ENCODE measurements around the gene PRICKLE1. TPM values are rescaled to one million over a fixed set of nuclear protein-coding genes. Genes with fewer than 3 reads are reported as not detected.

PRICKLE1 gene
- total and polyA plus RNA-seq, 2 donors (not counting 3 experiments of a cell fraction or from before 2014, with no cell fraction given) = 34.3 to 86.0 TPM

GRCh38 chr12:42560977-42561376 lies 28.6 kb downstream of the PRICKLE1 start:
- POLR2A ChIA-PET = no interaction called here
- Histone ChIP-seq H3K9me1 (replicated peaks; ENCODE audit: control insufficient read depth, extremely low read depth, insufficient read depth, low read length) (no peaks in the 10 kb centered on the region), H3K9me3 (replicated peaks; ENCODE audit: control insufficient read depth, insufficient read depth, low read length) (no peaks in the 10 kb centered on the region), H3K36me3 (ENCODE audit: control insufficient read depth in 2 of 2, extremely low read depth in 1 of 2, insufficient read depth in 2 of 2, low read length in 2 of 2) (peaks cover 1 to 6% of the 10 kb centered on the region in 2 experiments), H2AFZ (ENCODE audit: low read depth, low read length) (no peak overlapping the region), H3K27ac (ENCODE audit: insufficient read depth, low read depth, low read length) (no peak overlapping the region), H3K9ac (replicated peaks; ENCODE audit: extremely low read depth, insufficient read depth, low read length) (no peak overlapping the region), H3K4me2 (ENCODE audit: insufficient read depth, low read length) (no peak overlapping the region), H4K20me1 (replicated peaks; ENCODE audit: control insufficient read depth, extremely low read depth, insufficient read depth, low read length) (peaks cover 4% of the 10 kb centered on the region), H3K4me1 (ENCODE audit: control insufficient read depth, extremely low read depth, insufficient read depth, low read length) (peaks cover 15% of the 10 kb centered on the region), H3K79me2 (ENCODE audit: control insufficient read depth, insufficient read depth, low read length) (peaks cover 72% of the 10 kb centered on the region), H3K27me3 (ENCODE audit: control insufficient read depth in 2 of 2, insufficient read depth in 2 of 2, low read length in 2 of 2) (no peaks in the 10 kb centered on the region), H3K4me3 (replicated peaks in 1 of 3; ENCODE audit: insufficient read depth in 1 of 3, low read depth in 1 of 3, low read length in 3 of 3) (no peak overlapping the region)
- intact Hi-C loops (cut with micrococcal nuclease) (no loop called here), dilution Hi-C loops (cut with MboI; ENCODE audit: extremely low pct_ligation_motif_present, low sequenced_read_pairs) (no loop called here)
- no TSS peak for BruUV-seq (replicated peaks)
- CTCF ChIA-PET = interaction anchor here (0.6 kb wide), 2 partner anchors 15 to 726 kb away, joined by 3 to 4 read pairs; no protein-coding TSS in a partner anchor
- DNase-seq (ENCODE audit: low read depth, low spot score) (no peak), FAIRE-seq (no peak)
- TF ChIP-seq JUN (IDR thresholded peaks at IDR 0.05; ENCODE audit: borderline replicate concordance, insufficient read depth, insufficient read length, low read depth) (no peak), MAX (IDR thresholded peaks at IDR 0.05; ENCODE audit: insufficient read depth, insufficient read length) (no peak), POLR2AphosphoS5 (IDR thresholded peaks at IDR 0.05; ENCODE audit: insufficient read depth, low read depth, low read length) (no peak), EZH2 (IDR thresholded peaks at IDR 0.05; ENCODE audit: borderline replicate concordance, low read depth, low read length, severe bottlenecking) (no peak), GATA2 (IDR thresholded peaks at IDR 0.05; ENCODE audit: insufficient read depth, insufficient read length, low read depth, low read length) (no peak), FOS (IDR thresholded peaks at IDR 0.05; ENCODE audit: borderline replicate concordance, insufficient read depth, low read length) (no peak)

- FAIRE-seq = no peak
- peaks cover 81% of the 10 kb centered on the region for H3K79me2 ChIP-seq (ENCODE audit: control insufficient read depth, insufficient read depth, low read length)
These were observed 31.9 kb downstream of the PRICKLE1 start for GRCh38 chr12:42557586-42558172.

More at GRCh38 chr12:42557586-42558172, 31.9 kb downstream of the PRICKLE1 start:
- no TSS peak for BruUV-seq (replicated peaks)
- CTCF ChIA-PET = interaction anchor here (1.2 to 1.6 kb wide), 3 partner anchors 11 to 781 kb away, joined by 3 to 5 read pairs (median 3); no protein-coding TSS in a partner anchor
- DNase-seq (ENCODE audit: low read depth, low spot score) = no peak
- Histone ChIP-seq H3K4me2 (ENCODE audit: insufficient read depth, low read length) (no peak overlapping the region), H3K9me3 (replicated peaks; ENCODE audit: control insufficient read depth, insufficient read depth, low read length) (no peaks in the 10 kb centered on the region), H3K4me1 (ENCODE audit: control insufficient read depth, extremely low read depth, insufficient read depth, low read length) (peaks cover 2% of the 10 kb centered on the region), H3K9ac (replicated peaks; ENCODE audit: extremely low read depth, insufficient read depth, low read length) (no peak overlapping the region), H3K4me3 (replicated peaks in 1 of 3; ENCODE audit: insufficient read depth in 1 of 3, low read depth in 1 of 3, low read length in 3 of 3) (no peak overlapping the region), H3K27ac (ENCODE audit: insufficient read depth, low read depth, low read length) (no peak overlapping the region), H4K20me1 (replicated peaks; ENCODE audit: control insufficient read depth, extremely low read depth, insufficient read depth, low read length) (peaks cover 7% of the 10 kb centered on the region), H2AFZ (ENCODE audit: low read depth, low read length) (no peak overlapping the region), H3K36me3 (ENCODE audit: control insufficient read depth in 2 of 2, extremely low read depth in 1 of 2, insufficient read depth in 2 of 2, low read length in 2 of 2) (peaks cover 5% of the 10 kb centered on the region in 2 experiments), H3K9me1 (replicated peaks; ENCODE audit: control insufficient read depth, extremely low read depth, insufficient read depth, low read length) (no peaks in the 10 kb centered on the region), H3K27me3 (ENCODE audit: control insufficient read depth in 2 of 2, insufficient read depth in 2 of 2, low read length in 2 of 2) (no peaks in the 10 kb centered on the region)
- dilution Hi-C loops (cut with MboI; ENCODE audit: extremely low pct_ligation_motif_present, low sequenced_read_pairs) = no loop called here
- intact Hi-C loops (cut with micrococcal nuclease) = no loop called here
- POLR2A ChIA-PET = no interaction called here
- TF ChIP-seq POLR2AphosphoS5 (IDR thresholded peaks at IDR 0.05; ENCODE audit: insufficient read depth, low read depth, low read length) = no peak
- no peak for TF ChIP-seq EZH2 (IDR thresholded peaks at IDR 0.05; ENCODE audit: borderline replicate concordance, low read depth, low read length, severe bottlenecking)
- TF ChIP-seq CTCF (IDR thresholded peaks at IDR 0.05; ENCODE audit: extremely low read depth in 1 of 2, insufficient read depth in 1 of 2, low read depth in 1 of 2, low read length in 2 of 2) = no peak
- no peak for TF ChIP-seq POLR2A (IDR thresholded peaks at IDR 0.05; ENCODE audit: low read depth, low read length)
- TF ChIP-seq FOS (IDR thresholded peaks at IDR 0.05; ENCODE audit: borderline replicate concordance, insufficient read depth, low read length) = no peak
- no peak for TF ChIP-seq MAX (IDR thresholded peaks at IDR 0.05; ENCODE audit: insufficient read depth, insufficient read length)
- no peak for TF ChIP-seq MYC (IDR thresholded peaks at IDR 0.05; ENCODE audit: low read depth, low read length)
- no peak for TF ChIP-seq JUN (IDR thresholded peaks at IDR 0.05; ENCODE audit: borderline replicate concordance, insufficient read depth, insufficient read length, low read depth)
- TF ChIP-seq GATA2 (IDR thresholded peaks at IDR 0.05; ENCODE audit: insufficient read depth, insufficient read length, low read depth, low read length) = no peak

Data from endothelial cell of umbilical vein (primary cell).